ENCODE measurements around the gene GGT5.
"Not testable (repeated sequence)": the region's sequence is repeated elsewhere in the genome, so short reads cannot be mapped to it uniquely, and the experiment has no call there.

The GGT5 gene

GRCh38 chr22:24219750-24220149, 25.1 kb downstream of the GGT5 start:
- DNase-seq (ENCODE audit: insufficient read length, low spot score) (no peak), FAIRE-seq (no peak)
- TF ChIP-seq TAF1 (IDR thresholded peaks at IDR 0.05; ENCODE audit: low read depth, low read length) (no peak), POLR2A (IDR thresholded peaks at IDR 0.05; ENCODE audit: low read depth, low read length) (no peak), POLR2AphosphoS5 (IDR thresholded peaks at IDR 0.05; ENCODE audit: low read depth, low read length) (no peak), PAX5 (IDR thresholded peaks at IDR 0.05; ENCODE audit: insufficient read depth, low read length, severe bottlenecking) (no peak)

DNA sequence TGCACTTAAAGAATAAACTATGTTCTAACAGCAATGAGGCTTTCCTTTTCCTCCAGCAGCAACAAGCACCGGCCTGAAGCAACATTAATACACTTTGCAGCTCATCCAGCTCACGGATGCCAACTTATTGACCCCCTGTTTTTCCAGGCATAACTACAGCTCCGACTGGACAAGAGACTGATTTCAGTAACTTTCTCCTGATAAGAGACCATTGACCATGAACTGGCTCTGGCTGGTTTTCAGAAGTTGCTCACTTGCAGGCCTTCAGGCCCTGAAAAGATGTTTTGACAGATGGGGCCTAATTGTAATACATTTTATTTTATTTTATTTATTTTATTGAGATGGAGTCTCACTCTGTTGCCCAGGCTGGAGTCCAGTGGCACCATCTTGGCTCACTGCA, 27.5 kb downstream of the GGT5 start:
- FAIRE-seq, result no peak
- no peak for DNase-seq (ENCODE audit: insufficient read length, low spot score)
- TF ChIP-seq POLR2AphosphoS5 (IDR thresholded peaks at IDR 0.05; ENCODE audit: low read depth, low read length) (no peak), SPI1 (IDR thresholded peaks at IDR 0.05; ENCODE audit: low read depth, low read length) (no peak), POLR2A (IDR thresholded peaks at IDR 0.05; ENCODE audit: low read depth, low read length) (no peak), PAX5 (IDR thresholded peaks at IDR 0.05; ENCODE audit: insufficient read depth, low read length, severe bottlenecking) (no peak), POU2F2 (IDR thresholded peaks at IDR 0.05; ENCODE audit: low read depth, low read length) (no peak), TAF1 (IDR thresholded peaks at IDR 0.05; ENCODE audit: low read depth, low read length) (no peak)

DNA sequence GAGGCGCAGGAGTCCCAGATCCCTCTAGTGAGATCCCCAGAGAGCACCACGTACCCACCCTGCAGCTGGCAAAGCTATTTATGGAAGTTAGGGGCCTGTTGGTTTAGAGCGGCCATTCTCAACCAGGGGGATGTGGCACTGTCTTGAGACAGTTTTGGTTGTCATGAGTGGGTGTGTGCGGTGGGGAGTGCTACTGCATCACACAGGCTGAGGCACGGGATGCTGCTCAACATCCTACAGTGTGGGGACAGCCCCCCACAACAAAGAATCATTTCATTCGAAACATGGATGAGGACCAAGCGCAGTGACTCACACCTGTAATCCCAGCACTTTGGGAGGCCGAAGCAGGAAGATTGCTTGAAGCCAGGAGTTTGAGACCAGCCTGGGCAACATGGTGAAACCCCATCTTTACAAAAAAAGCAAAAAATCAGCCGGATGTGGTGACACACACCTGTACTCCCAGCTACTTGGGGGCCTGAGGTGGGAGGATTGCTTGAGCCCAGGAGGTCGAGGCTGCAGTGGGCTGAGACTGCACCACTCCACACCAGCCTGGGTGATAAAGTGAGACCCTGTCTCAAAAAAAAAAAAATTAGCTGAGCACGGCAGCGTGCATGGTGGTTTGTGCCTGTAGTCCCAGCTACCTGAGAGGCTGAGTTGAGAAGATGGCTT, 28.2 kb downstream of the GGT5 start:
- FAIRE-seq, result peak; percentile 50
- no peak for DNase-seq (ENCODE audit: insufficient read length, low spot score)
- TF ChIP-seq POLR2AphosphoS5 (IDR thresholded peaks at IDR 0.05; ENCODE audit: low read depth, low read length) (no peak), SPI1 (IDR thresholded peaks at IDR 0.05; ENCODE audit: low read depth, low read length) (no peak), PAX5 (IDR thresholded peaks at IDR 0.05; ENCODE audit: insufficient read depth, low read length, severe bottlenecking) (no peak), TAF1 (IDR thresholded peaks at IDR 0.05; ENCODE audit: low read depth, low read length) (no peak), POLR2A (IDR thresholded peaks at IDR 0.05; ENCODE audit: low read depth, low read length) (no peak), POU2F2 (IDR thresholded peaks at IDR 0.05; ENCODE audit: low read depth, low read length) (no peak)

DNA sequence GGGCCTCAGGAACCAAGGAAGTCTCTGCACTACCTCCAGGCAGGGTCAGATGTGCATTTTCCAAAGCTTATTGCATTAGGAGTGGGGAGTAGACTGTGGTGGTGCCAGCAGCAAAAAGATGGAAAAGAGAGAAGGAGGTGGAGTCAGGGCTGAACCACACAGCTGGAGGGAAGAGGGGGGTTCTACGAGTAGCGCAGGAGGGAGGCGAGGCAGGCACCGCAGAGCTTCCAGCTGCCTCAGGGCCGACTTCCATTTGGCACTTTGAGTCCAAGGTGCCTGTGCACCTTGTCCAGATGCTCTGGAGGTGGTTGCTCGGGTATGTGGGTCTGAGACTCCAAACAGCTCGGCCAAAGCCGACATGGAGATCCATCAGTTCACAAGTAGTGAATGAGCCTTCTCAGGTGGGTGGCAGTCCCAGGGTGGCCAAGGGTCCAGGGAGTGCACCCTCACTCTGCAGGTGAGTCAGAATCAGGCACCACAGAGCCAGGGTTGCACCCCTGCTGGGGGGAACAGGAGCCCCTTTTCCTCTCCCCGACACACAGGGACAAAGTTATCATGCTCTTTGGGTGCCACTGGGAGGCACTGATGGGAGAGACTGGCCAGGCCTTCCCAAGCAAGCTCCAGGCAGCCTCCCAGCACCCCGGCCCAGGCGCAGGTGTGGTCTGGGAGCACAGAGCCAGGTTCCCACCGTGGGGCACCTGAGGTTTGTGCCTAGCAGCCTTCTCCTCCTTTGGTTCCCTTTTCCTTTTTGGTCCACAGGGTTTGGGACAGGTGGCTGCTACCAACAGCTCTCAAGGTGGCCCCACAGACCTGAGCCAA, 30.2 kb downstream of the GGT5 start:
- no peak for TF ChIP-seq SPI1 (IDR thresholded peaks at IDR 0.05; ENCODE audit: low read depth, low read length)
- FAIRE-seq (no peak), DNase-seq (ENCODE audit: insufficient read length, low spot score) (no peak)

GRCh38 chr22:24213111-24213510, 31.8 kb downstream of the GGT5 start:
- DNase-seq (ENCODE audit: insufficient read length, low spot score); FAIRE-seq: not testable (repeated sequence)

- not testable (repeated sequence) for DNase-seq (ENCODE audit: insufficient read length, low spot score); FAIRE-seq
These were observed 33.2 kb downstream of the GGT5 start for GRCh38 chr22:24211716-24212115.

- DNase-seq (ENCODE audit: insufficient read length, low spot score); FAIRE-seq: not testable (repeated sequence)
These were observed 34.5 kb downstream of the GGT5 start for GRCh38 chr22:24210409-24210808.

GRCh38 chr22:24209687-24210086, 35.2 kb downstream of the GGT5 start:
- no peak for FAIRE-seq
- no peak for DNase-seq (ENCODE audit: insufficient read length, low spot score)
- TF ChIP-seq POLR2AphosphoS5 (IDR thresholded peaks at IDR 0.05; ENCODE audit: low read depth, low read length) (no peak), SPI1 (IDR thresholded peaks at IDR 0.05; ENCODE audit: low read depth, low read length) (no peak), TAF1 (IDR thresholded peaks at IDR 0.05; ENCODE audit: low read depth, low read length) (no peak), POLR2A (IDR thresholded peaks at IDR 0.05; ENCODE audit: low read depth, low read length) (no peak), POU2F2 (IDR thresholded peaks at IDR 0.05; ENCODE audit: low read depth, low read length) (no peak), PAX5 (IDR thresholded peaks at IDR 0.05; ENCODE audit: insufficient read depth, low read length, severe bottlenecking) (no peak)

DNA sequence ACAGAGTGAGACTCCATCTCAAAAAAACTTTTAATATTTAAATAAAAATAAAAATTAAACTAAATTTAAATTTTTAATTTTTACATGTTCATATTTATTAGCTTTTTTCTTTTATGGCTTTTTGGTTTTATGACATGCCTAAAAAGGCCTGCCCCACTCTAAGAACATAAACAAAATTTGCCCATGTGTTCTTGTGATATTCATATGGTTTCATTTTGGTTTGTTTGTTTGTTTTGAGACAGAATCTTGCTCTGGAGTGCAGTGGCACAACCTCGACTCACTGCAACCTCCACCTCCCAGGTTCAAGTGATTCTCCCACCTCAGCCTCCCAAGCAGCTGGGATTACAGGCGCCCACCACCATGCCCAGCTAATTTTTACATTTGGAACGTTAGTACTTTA, 35.9 kb downstream of the GGT5 start:
- DNase-seq (ENCODE audit: insufficient read length, low spot score), result no peak
- FAIRE-seq, result no peak
- TF ChIP-seq TAF1 (IDR thresholded peaks at IDR 0.05; ENCODE audit: low read depth, low read length) (no peak), POU2F2 (IDR thresholded peaks at IDR 0.05; ENCODE audit: low read depth, low read length) (no peak), PAX5 (IDR thresholded peaks at IDR 0.05; ENCODE audit: insufficient read depth, low read length, severe bottlenecking) (no peak), POLR2AphosphoS5 (IDR thresholded peaks at IDR 0.05; ENCODE audit: low read depth, low read length) (no peak), SPI1 (IDR thresholded peaks at IDR 0.05; ENCODE audit: low read depth, low read length) (no peak), POLR2A (IDR thresholded peaks at IDR 0.05; ENCODE audit: low read depth, low read length) (no peak)

- FAIRE-seq (no peak), DNase-seq (ENCODE audit: insufficient read length, low spot score) (no peak)
- TF ChIP-seq PAX5 (IDR thresholded peaks at IDR 0.05; ENCODE audit: insufficient read depth, low read length, severe bottlenecking) (no peak), SPI1 (IDR thresholded peaks at IDR 0.05; ENCODE audit: low read depth, low read length) (peak; percentile 41; the same call in 1 of the 2 replicates)
These were observed 36.7 kb downstream of the GGT5 start for GRCh38 chr22:24208012-24208749.

Data from GM12891 (cell line).